MCF 10A (cell line): ENCODE measurements around the gene UBTD1. TPM values are rescaled to one million over a fixed set of nuclear protein-coding genes. Genes with fewer than 3 reads are reported as not detected.
"Not testable (repeated sequence)": the region's sequence is repeated elsewhere in the genome, so short reads cannot be mapped to it uniquely, and the experiment has no call there.

ENCODE experiments used
- BruUV-seq: library from RNA; stranded (reverse); fragments of 400-500 nt; replicated peaks from 2 replicates; lab custom pipeline; 2021; lab: Mats Ljungman, UMichigan
- CTCF ChIA-PET: fragments of 300-600 bp; sonication (Branson Sonifier 250); formaldehyde crosslinking; extraction: SDS; loops from one replicate; lab custom pipeline; 2021; ENCODE audit warnings: antibody characterized with exemption, inconsistent platforms; lab: Yijun Ruan, JAX
- POLR2A ChIA-PET: fragments of 300-600, 350-650 bp; sonication (Branson Sonifier 250); formaldehyde crosslinking; extraction: SDS; loops from one replicate; lab custom pipeline; 2020; ENCODE audit warnings: antibody characterized with exemption, inconsistent platforms; lab: Yijun Ruan, JAX
- DNase-seq: peaks from one replicate; pipeline ENCODE4 v3.0.0-alpha.2; 2018; ENCODE audit not compliant: unreplicated experiment
- H3K27ac Mint-ChIP-seq: one replicate; pipeline ENCODE4 v1.8.0; 2022; ENCODE audit warnings: mild to moderate bottlenecking, low read depth, mixed read lengths; ENCODE audit not compliant: unreplicated experiment
- H3K27me3 Mint-ChIP-seq: one replicate; pipeline ENCODE4 v1.8.0; 2022; ENCODE audit warnings: mixed read lengths; ENCODE audit not compliant: insufficient read depth, unreplicated experiment
- H3K36me3 Mint-ChIP-seq: one replicate; pipeline ENCODE4 v1.8.0; 2022; ENCODE audit warnings: mild to moderate bottlenecking, moderate library complexity, mixed read lengths; ENCODE audit not compliant: insufficient read depth, unreplicated experiment
- H3K4me1 Mint-ChIP-seq: one replicate; pipeline ENCODE4 v1.8.0; 2022; ENCODE audit warnings: mixed read lengths; ENCODE audit not compliant: insufficient read depth, unreplicated experiment
- H3K4me3 Mint-ChIP-seq: one replicate; pipeline ENCODE4 v1.8.0; 2022; ENCODE audit warnings: mild to moderate bottlenecking, moderate library complexity, mixed read lengths; ENCODE audit not compliant: unreplicated experiment
- H3K9me3 Mint-ChIP-seq: one replicate; pipeline ENCODE4 v1.8.0; 2022; ENCODE audit warnings: mixed read lengths; ENCODE audit not compliant: unreplicated experiment
- intact Hi-C: fragments of 100-400 bp; cut with micrococcal nuclease; formaldehyde crosslinking; loops from 2 replicates; pipeline ENCODE4 v1.14.1; 2022
- total RNA-seq: library from RNA; stranded (reverse); gene quantifications from 2 replicates; pipeline ENCODE4 v1.2.3, GENCODE V29; 2022
- TF ChIP-seq, protein P1 (sequence below): fragments of 200-600 bp; IDR thresholded peaks from one replicate; pipeline ENCODE4 v1.8.0; 2022; ENCODE audit warnings: antibody characterized with exemption, mild to moderate bottlenecking; ENCODE audit not compliant: unreplicated experiment

The UBTD1 gene
- total RNA-seq, 1 experiment from 2014 or later, result 7.2 TPM

DNA sequence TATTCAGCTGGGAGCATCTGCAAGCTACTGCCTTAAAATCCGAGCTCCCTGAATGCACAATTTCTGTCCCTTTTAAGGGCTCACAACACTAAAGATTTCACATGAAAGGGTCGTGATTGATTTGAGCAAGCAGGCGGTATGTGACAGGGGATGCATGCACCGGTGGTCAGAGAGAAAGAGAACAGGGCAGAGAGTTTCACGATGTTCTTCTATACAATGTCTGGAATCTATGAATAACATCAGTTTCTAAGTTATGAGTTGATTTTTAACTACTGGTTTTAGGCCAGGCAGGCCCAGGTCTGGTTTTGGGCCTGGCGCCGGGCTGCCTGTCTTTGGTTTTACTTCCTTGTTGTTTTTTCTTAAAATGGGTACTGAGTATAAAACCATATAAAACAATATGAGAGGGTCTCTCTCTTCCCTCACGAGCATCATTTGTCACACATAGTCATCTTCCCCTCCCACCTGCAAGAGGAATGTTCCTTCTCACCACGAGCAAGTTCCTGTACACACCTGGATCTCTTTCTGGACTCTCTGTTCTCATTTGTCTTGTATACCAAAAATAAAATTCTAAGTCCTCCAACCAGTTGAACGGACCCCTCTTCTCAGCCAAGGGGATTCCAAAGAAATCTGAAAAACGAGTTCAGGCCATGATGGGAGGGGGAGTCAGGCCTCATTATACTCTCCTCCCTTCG lies 62.8 kb downstream of the UBTD1 start:
- POLR2A ChIA-PET, result interaction anchor here (0.6 kb wide), 1 partner anchor 95 kb away, joined by 4 read pairs; no protein-coding TSS in a partner anchor
- intact Hi-C loops, result not testable (repeated sequence)

DNA sequence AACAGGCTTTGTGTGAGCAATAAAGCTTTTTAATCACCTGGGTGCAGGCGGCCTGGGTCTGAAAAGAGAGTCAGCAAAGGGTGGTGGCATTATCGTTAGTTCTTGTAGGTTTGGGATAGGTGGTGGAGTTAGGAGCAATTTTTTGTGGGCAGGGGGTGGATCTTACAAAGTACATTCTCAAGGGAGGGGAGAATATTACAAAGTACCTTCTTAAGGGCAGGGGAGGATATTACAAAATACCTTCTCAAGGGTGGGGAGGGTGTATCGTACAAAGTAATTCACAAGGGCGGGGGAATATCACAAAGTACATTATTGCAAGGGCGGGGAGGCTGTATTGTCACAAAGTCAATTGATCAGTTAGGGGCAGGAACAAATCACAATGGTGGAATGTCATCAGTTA lies 63.6 kb downstream of the UBTD1 start:
- DNase-seq, H3K4me3 Mint-ChIP-seq, BruUV-seq, H3K4me1 Mint-ChIP-seq, intact Hi-C loops, H3K36me3 Mint-ChIP-seq, H3K27ac Mint-ChIP-seq, POLR2A ChIA-PET, H3K27me3 Mint-ChIP-seq: not testable (repeated sequence)
- CTCF ChIA-PET, result interaction anchor here (0.6 to 0.8 kb wide), 2 partner anchors 38 to 97 kb away, joined by 3 to 4 read pairs; no protein-coding TSS in a partner anchor
- H3K9me3 Mint-ChIP-seq, result peaks cover 19% of the 10 kb centered on the region

More for the DNA sequence above, 62.8 kb downstream of the UBTD1 start:
- H3K27me3 Mint-ChIP-seq, DNase-seq, BruUV-seq, H3K36me3 Mint-ChIP-seq, H3K4me1 Mint-ChIP-seq, H3K4me3 Mint-ChIP-seq, H3K27ac Mint-ChIP-seq: not testable (repeated sequence)
- CTCF ChIA-PET, result interaction anchor here (0.8 kb wide), 1 partner anchor 97 kb away, joined by 3 read pairs; no protein-coding TSS in a partner anchor
- peaks cover 19% of the 10 kb centered on the region for H3K9me3 Mint-ChIP-seq

DNA sequence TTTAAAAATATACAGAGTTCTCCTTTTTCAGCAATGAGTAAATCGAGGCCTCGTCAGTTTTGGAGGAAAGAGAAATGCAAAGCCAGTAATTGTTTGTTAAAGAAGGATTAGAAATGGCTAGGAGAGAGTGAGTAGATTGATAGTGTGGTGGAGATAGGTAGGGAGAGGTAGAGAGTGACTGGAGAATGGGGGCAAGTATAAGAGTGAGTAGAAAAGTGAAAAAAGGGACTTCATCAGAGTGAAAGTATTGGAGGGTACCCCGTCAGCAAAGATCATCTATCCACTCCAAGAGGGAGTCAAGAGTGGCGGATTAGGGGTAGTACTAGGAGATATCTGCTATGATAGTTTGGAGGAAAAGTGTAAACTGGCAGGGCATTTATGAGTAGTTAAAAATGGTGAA lies 64.6 kb downstream of the UBTD1 start:
- H3K4me1 Mint-ChIP-seq, result peaks cover 7% of the 10 kb centered on the region
- CTCF ChIA-PET, result interaction anchor here (1.6 kb wide), 1 partner anchor 49 kb away, joined by 3 read pairs; no protein-coding TSS in a partner anchor
- DNase-seq, result no peak
- no TSS peak for BruUV-seq
- peaks cover 19% of the 10 kb centered on the region for H3K9me3 Mint-ChIP-seq
- peaks cover 6% of the 10 kb centered on the region for H3K36me3 Mint-ChIP-seq
- no peak overlapping the region for H3K4me3 Mint-ChIP-seq
- no peaks in the 10 kb centered on the region for H3K27me3 Mint-ChIP-seq
- TF ChIP-seq, protein P1, sequence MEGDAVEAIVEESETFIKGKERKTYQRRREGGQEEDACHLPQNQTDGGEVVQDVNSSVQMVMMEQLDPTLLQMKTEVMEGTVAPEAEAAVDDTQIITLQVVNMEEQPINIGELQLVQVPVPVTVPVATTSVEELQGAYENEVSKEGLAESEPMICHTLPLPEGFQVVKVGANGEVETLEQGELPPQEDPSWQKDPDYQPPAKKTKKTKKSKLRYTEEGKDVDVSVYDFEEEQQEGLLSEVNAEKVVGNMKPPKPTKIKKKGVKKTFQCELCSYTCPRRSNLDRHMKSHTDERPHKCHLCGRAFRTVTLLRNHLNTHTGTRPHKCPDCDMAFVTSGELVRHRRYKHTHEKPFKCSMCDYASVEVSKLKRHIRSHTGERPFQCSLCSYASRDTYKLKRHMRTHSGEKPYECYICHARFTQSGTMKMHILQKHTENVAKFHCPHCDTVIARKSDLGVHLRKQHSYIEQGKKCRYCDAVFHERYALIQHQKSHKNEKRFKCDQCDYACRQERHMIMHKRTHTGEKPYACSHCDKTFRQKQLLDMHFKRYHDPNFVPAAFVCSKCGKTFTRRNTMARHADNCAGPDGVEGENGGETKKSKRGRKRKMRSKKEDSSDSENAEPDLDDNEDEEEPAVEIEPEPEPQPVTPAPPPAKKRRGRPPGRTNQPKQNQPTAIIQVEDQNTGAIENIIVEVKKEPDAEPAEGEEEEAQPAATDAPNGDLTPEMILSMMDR, result no peak
- no peak overlapping the region for H3K27ac Mint-ChIP-seq
- intact Hi-C loops, result no loop called here
- POLR2A ChIA-PET, result no interaction called here

DNA sequence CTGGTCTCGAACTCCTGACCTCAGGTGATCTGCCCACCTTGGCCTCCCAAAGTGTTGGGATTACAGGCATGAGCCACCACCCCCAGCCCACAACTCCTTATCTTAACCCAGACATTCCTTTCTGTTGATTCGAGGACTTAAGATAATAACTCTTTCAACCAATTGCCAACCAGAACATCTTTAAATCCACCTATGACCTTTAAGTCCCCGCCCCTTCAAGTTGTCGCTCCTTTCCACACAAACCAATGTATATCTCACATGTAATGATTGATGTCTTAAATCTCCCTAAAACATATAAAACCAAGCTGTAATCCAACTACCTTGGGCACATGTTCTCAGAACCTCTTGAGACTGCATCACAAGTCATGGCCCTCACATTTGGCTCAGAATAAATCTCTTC lies 66.1 kb downstream of the UBTD1 start:
- no peaks in the 10 kb centered on the region for H3K27me3 Mint-ChIP-seq
- H3K4me3 Mint-ChIP-seq, result no peak overlapping the region
- BruUV-seq, result no TSS peak
- H3K36me3 Mint-ChIP-seq, result peaks cover 9% of the 10 kb centered on the region
- no peak for DNase-seq
- ChIA-PET POLR2A (interaction anchor here (0.6 to 1.2 kb wide), 2 partner anchors 14 to 76 kb away, joined by 3 read pairs; no protein-coding TSS in a partner anchor), CTCF (interaction anchor here (1.1 to 2.2 kb wide), 4 partner anchors 11 to 102 kb away, joined by 3 to 13 read pairs (median 4); no protein-coding TSS in a partner anchor)
- peaks cover 7% of the 10 kb centered on the region for H3K4me1 Mint-ChIP-seq
- H3K9me3 Mint-ChIP-seq, result peaks cover 19% of the 10 kb centered on the region
- intact Hi-C loops, result no loop called here
- TF ChIP-seq, protein P1, result no peak
- H3K27ac Mint-ChIP-seq, result no peak overlapping the region
